ENCODE data around the gene AKR1C4.
"Not testable (repeated sequence)": the region's sequence is repeated elsewhere in the genome, so short reads cannot be mapped to it uniquely, and the experiment has no call there.

AKR1C4 gene

GRCh38 chr10:5196702-5197113 lies at the start of gene AKR1C4:
AKR1C4 (plus strand) TSS chr10:5196837; CDS start chr10:5196868, 31 bp downstream.
- no peak for DNase-seq (ENCODE audit: low spot score)

GRCh38 chr10:5146920-5147254 lies 49.8 kb upstream of the AKR1C4 start:
- DNase-seq (ENCODE audit: low spot score), result no peak

GRCh38 chr10:5147255-5147980 lies 49.2 kb upstream of the AKR1C4 start:
- no peak for DNase-seq (ENCODE audit: low spot score)

GRCh38 chr10:5147981-5148677 lies 48.5 kb upstream of the AKR1C4 start:
- no peak for DNase-seq (ENCODE audit: low spot score)

- DNase-seq (ENCODE audit: low spot score), result no peak
Observed at GRCh38 chr10:5148678-5149032, 48.0 kb upstream of the AKR1C4 start.

GRCh38 chr10:5151076-5151475 lies 45.6 kb upstream of the AKR1C4 start:
- DNase-seq (ENCODE audit: low spot score), result no peak

- no peak for DNase-seq (ENCODE audit: low spot score)
Observed at GRCh38 chr10:5155951-5156350, 40.7 kb upstream of the AKR1C4 start.

GRCh38 chr10:5157501-5157900 lies 39.1 kb upstream of the AKR1C4 start:
- no peak for DNase-seq (ENCODE audit: low spot score)

- DNase-seq (ENCODE audit: low spot score), result no peak
Observed at GRCh38 chr10:5159126-5159525, 37.5 kb upstream of the AKR1C4 start.

- no peak for DNase-seq (ENCODE audit: low spot score)
Observed at GRCh38 chr10:5163487-5163886, 33.1 kb upstream of the AKR1C4 start.

GRCh38 chr10:5165738-5166137 lies 30.9 kb upstream of the AKR1C4 start:
- DNase-seq (ENCODE audit: low spot score), result no peak

- no peak for DNase-seq (ENCODE audit: low spot score)
Observed at GRCh38 chr10:5168897-5169420, 27.7 kb upstream of the AKR1C4 start.

- DNase-seq (ENCODE audit: low spot score), result not testable (repeated sequence)
Observed at GRCh38 chr10:5175581-5175980, 21.1 kb upstream of the AKR1C4 start.

GRCh38 chr10:5180503-5180902 lies 16.1 kb upstream of the AKR1C4 start:
- DNase-seq (ENCODE audit: low spot score), result not testable (repeated sequence)

GRCh38 chr10:5183923-5184322 lies 12.7 kb upstream of the AKR1C4 start:
- DNase-seq (ENCODE audit: low spot score), result no peak

GRCh38 chr10:5184987-5185775 lies 11.5 kb upstream of the AKR1C4 start, which contains the start of gene AKR1C8:
AKR1C8 (minus strand) TSS chr10:5185150; CDS start chr10:5185104, 46 bp downstream.
- DNase-seq (ENCODE audit: low spot score), result no peak

- no peak for DNase-seq (ENCODE audit: low spot score)
Observed at GRCh38 chr10:5187867-5188266, 8.8 kb upstream of the AKR1C4 start.

GRCh38 chr10:5188358-5188757 lies 8.3 kb upstream of the AKR1C4 start:
- DNase-seq (ENCODE audit: low spot score), result no peak

- no peak for DNase-seq (ENCODE audit: low spot score)
Observed at GRCh38 chr10:5194431-5194830, 2.2 kb upstream of the AKR1C4 start.

GRCh38 chr10:5195727-5196374 lies 786 bp upstream of the AKR1C4 start:
- no peak for DNase-seq (ENCODE audit: low spot score)

GRCh38 chr10:5198386-5198785 lies 1.7 kb downstream of the AKR1C4 start:
- no peak for DNase-seq (ENCODE audit: low spot score)

GRCh38 chr10:5199398-5199797 lies 2.8 kb downstream of the AKR1C4 start:
- no peak for DNase-seq (ENCODE audit: low spot score)
